Endothelial cell of umbilical vein (primary cell): ENCODE data around the gene CCT5. TPM values are rescaled to one million over a fixed set of nuclear protein-coding genes. Genes with fewer than 3 reads are reported as not detected.

Source experiments
- BruUV-seq: library from RNA; stranded (reverse); fragments of 400-500 nt; replicated peaks from 2 replicates; lab custom pipeline; 2021; lab: Mats Ljungman, UMichigan
- CTCF ChIA-PET: fragments of 300-600, 350-600 bp; sonication (Branson Sonifier 250); formaldehyde crosslinking; loops from one replicate; lab custom pipeline; 2021; ENCODE audit warnings: antibody characterized with exemption, inconsistent platforms; lab: Charles Lee
- POLR2A ChIA-PET: fragments of 300-600, 350-600 bp; sonication (Branson Sonifier 250); formaldehyde crosslinking; loops from one replicate; lab custom pipeline; 2021; ENCODE audit warnings: antibody characterized with exemption, inconsistent platforms; lab: Charles Lee
- DNase-seq: peaks from one replicate; pipeline ENCODE4 v3.0.0-alpha.2; 2011; ENCODE audit warnings: low read depth, low spot score
- FAIRE-seq: peaks from 2 replicates; lab custom pipeline; 2011; peaks lifted over from hg19 to GRCh38; lab: Jason Lieb, UNC
- H2AFZ ChIP-seq: 2 replicates; pipeline ENCODE4 v1.6.0; 2012; ENCODE audit warnings: low read depth, low read length, control low read depth, inconsistent platforms
- H3K27ac ChIP-seq: 2 replicates; pipeline ENCODE4 v1.5.1; 2011; ENCODE audit warnings: low read depth, mild to moderate bottlenecking, control low read depth, low read length, moderate library complexity; ENCODE audit not compliant: insufficient read depth
- H3K27me3 ChIP-seq, 2 experiments: 2 replicates each; pipeline versions ENCODE4 v1.6.0 to v1.6.1; 2011; ENCODE audit warnings: low read length in 2 of 2, mixed read lengths in 1 of 2; ENCODE audit not compliant: control insufficient read depth in 2 of 2, insufficient read depth in 2 of 2
- H3K36me3 ChIP-seq, 2 experiments: 2 replicates in 1 of 2; 3 replicates in 1 of 2; pipeline ENCODE4 v1.5.1; 2011; ENCODE audit warnings: low read length in 2 of 2, mild to moderate bottlenecking in 1 of 2, moderate library complexity in 1 of 2; ENCODE audit not compliant: control insufficient read depth in 2 of 2, insufficient read depth in 2 of 2; ENCODE audit errors: extremely low read depth in 1 of 2
- H3K4me1 ChIP-seq: 3 replicates; pipeline ENCODE4 v1.5.1; 2011; ENCODE audit warnings: mild to moderate bottlenecking, low read length; ENCODE audit not compliant: control insufficient read depth, insufficient read depth; ENCODE audit errors: extremely low read depth
- H3K4me2 ChIP-seq: 2 replicates; pipeline ENCODE4 v1.6.1; 2011; ENCODE audit warnings: low read length, control low read depth, mixed read lengths; ENCODE audit not compliant: insufficient read depth
- H3K4me3 ChIP-seq, 3 experiments: fragments of 200-600 bp in 1 of 3; sonication (generic), shearing (Covaris generic) in 1 of 3; replicated peaks in 1 of 3; 2 replicates each; pipeline ENCODE4 v1.5.1; 2011 to 2016; ENCODE audit warnings: control low read depth in 3 of 3, low read length in 3 of 3, mild to moderate bottlenecking in 2 of 3, inconsistent platforms in 1 of 3, low read depth in 1 of 3, moderate library complexity in 1 of 3; ENCODE audit not compliant: insufficient read depth in 1 of 3
- H3K79me2 ChIP-seq: 2 replicates; pipeline ENCODE4 v1.6.0; 2012; ENCODE audit warnings: low read length, inconsistent platforms; ENCODE audit not compliant: control insufficient read depth, insufficient read depth
- H3K9ac ChIP-seq: replicated peaks from 2 replicates; pipeline ENCODE3; 2011; ENCODE audit warnings: low read length, control low read depth; ENCODE audit not compliant: insufficient read depth; ENCODE audit errors: extremely low read depth
- H3K9me1 ChIP-seq: replicated peaks from 3 replicates; pipeline ENCODE4 v1.6.0; 2011; ENCODE audit warnings: mild to moderate bottlenecking, low read length; ENCODE audit not compliant: control insufficient read depth, insufficient read depth; ENCODE audit errors: extremely low read depth
- H3K9me3 ChIP-seq: replicated peaks from 2 replicates; pipeline ENCODE4 v1.5.1; 2012; ENCODE audit warnings: low read length, inconsistent platforms; ENCODE audit not compliant: control insufficient read depth, insufficient read depth
- H4K20me1 ChIP-seq: replicated peaks from 2 replicates; pipeline ENCODE3; 2011; ENCODE audit warnings: mild to moderate bottlenecking, low read length; ENCODE audit not compliant: control insufficient read depth, insufficient read depth; ENCODE audit errors: extremely low read depth
- CTCF ChIP-seq, 2 donors: IDR thresholded peaks; 1 replicate in 1 of 2; 2 replicates in 1 of 2; pipeline ENCODE4 v1.5.1; 2011; ENCODE audit warnings: low read length in 2 of 2, mild to moderate bottlenecking in 2 of 2, moderate library complexity in 2 of 2, control low read depth in 1 of 2, inconsistent platforms in 1 of 2, low read depth in 1 of 2; ENCODE audit not compliant: insufficient read depth in 1 of 2; ENCODE audit errors: extremely low read depth in 1 of 2
- EZH2 ChIP-seq: IDR thresholded peaks from 2 replicates; pipeline ENCODE4 v1.6.1; 2012; ENCODE audit warnings: borderline replicate concordance, low read depth, mild to moderate bottlenecking, moderate library complexity, low read length, inconsistent platforms; ENCODE audit not compliant: severe bottlenecking
- FOS ChIP-seq: IDR thresholded peaks from 2 replicates; pipeline ENCODE4 v1.6.1; 2011; ENCODE audit warnings: mild to moderate bottlenecking, low read length, moderate library complexity, borderline replicate concordance; ENCODE audit not compliant: insufficient read depth
- GATA2 ChIP-seq: IDR thresholded peaks from 2 replicates; pipeline ENCODE4 v1.7.0; 2011; ENCODE audit warnings: low read depth, mild to moderate bottlenecking, moderate library complexity, mixed read lengths, low read length; ENCODE audit not compliant: insufficient read length, insufficient read depth
- JUN ChIP-seq: IDR thresholded peaks from 2 replicates; pipeline ENCODE4 v1.6.1; 2011; ENCODE audit warnings: borderline replicate concordance, low read depth; ENCODE audit not compliant: insufficient read length, insufficient read depth
- MAX ChIP-seq: IDR thresholded peaks from 2 replicates; pipeline ENCODE4 v1.6.1; 2011; ENCODE audit not compliant: insufficient read depth, insufficient read length
- MYC ChIP-seq: IDR thresholded peaks from one replicate; pipeline ENCODE4 v1.6.1; 2011; ENCODE audit warnings: mild to moderate bottlenecking, low read depth, low read length
- POLR2A ChIP-seq: IDR thresholded peaks from 2 replicates; pipeline ENCODE4 v1.6.1; 2012; ENCODE audit warnings: low read depth, mild to moderate bottlenecking, control low read depth, low read length
- POLR2AphosphoS5 ChIP-seq: IDR thresholded peaks from 2 replicates; pipeline ENCODE4 v1.6.1; 2012; ENCODE audit warnings: low read depth, mild to moderate bottlenecking, control low read depth, low read length, moderate library complexity; ENCODE audit not compliant: insufficient read depth
- dilution Hi-C: fragments of 300-500 bp; cut with MboI; formaldehyde crosslinking; loops from one replicate; pipeline ENCODE4 v1.15.0; 2019; ENCODE audit warnings: low sequenced_read_pairs; ENCODE audit not compliant: extremely low pct_ligation_motif_present
- intact Hi-C: fragments of 100-400 bp; cut with micrococcal nuclease; formaldehyde crosslinking; loops from one replicate; pipeline ENCODE4 v1.10.0; 2022
- polyA plus RNA-seq, 4 experiments: library from polyadenylated mRNA; depleted of rRNA in 3 of 4; stranded (reverse) in 3 of 4; unstranded in 1 of 4; fragments of >200 nt; gene quantifications; 2 replicates each; pipeline versions ENCODE4 v1.2.1 to v1.2.3, GENCODE V29; 2011 to 2012; ENCODE audit warnings: missing spikeins in 1 of 4
- total RNA-seq: library from RNA; stranded (reverse); gene quantifications from 2 replicates; pipeline ENCODE4 v1.2.3, GENCODE V29; 2021

The CCT5 gene
- total and polyA plus RNA-seq, 2 donors (not counting 3 experiments of a cell fraction or from before 2014, with no cell fraction given) = 323 to 386 TPM

- TSS peak; percentile 73 for BruUV-seq
Measured at GRCh38 chr5:10279328-10279727, 29.2 kb downstream of the CCT5 start.

More at GRCh38 chr5:10279328-10279727, 29.2 kb downstream of the CCT5 start:
- TF ChIP-seq GATA2 = no peak
- no peak for TF ChIP-seq EZH2
- no peak for TF ChIP-seq MAX
- TF ChIP-seq MYC = no peak
- TF ChIP-seq POLR2AphosphoS5 = no peak
- no peak for TF ChIP-seq POLR2A
- TF ChIP-seq FOS = no peak
- no peak for TF ChIP-seq CTCF (IDR thresholded peaks at IDR 0.05; ENCODE audit: extremely low read depth in 1 of 2, insufficient read depth in 1 of 2, low read depth in 1 of 2, low read length in 2 of 2)
- TF ChIP-seq JUN = no peak
- no peaks in the 10 kb centered on the region for H3K9me1 ChIP-seq
- H3K79me2 ChIP-seq = no peaks in the 10 kb centered on the region
- intact Hi-C loops = no loop called here
- H2AFZ ChIP-seq = no peak overlapping the region
- no peaks in the 10 kb centered on the region for H3K27me3 ChIP-seq
- H3K9ac ChIP-seq = no peak overlapping the region
- CTCF ChIA-PET = no interaction called here
- no peaks in the 10 kb centered on the region for H3K4me1 ChIP-seq
- POLR2A ChIA-PET = no interaction called here
- no peak overlapping the region for H3K27ac ChIP-seq
- H3K4me2 ChIP-seq = no peak overlapping the region
- FAIRE-seq (no peak), DNase-seq (no peak)
- H3K4me3 ChIP-seq = no peak overlapping the region
- H4K20me1 ChIP-seq = no peaks in the 10 kb centered on the region
- H3K36me3 ChIP-seq = no peaks in the 10 kb centered on the region
- no peaks in the 10 kb centered on the region for H3K9me3 ChIP-seq
- dilution Hi-C loops = no loop called here
